B cell (primary cell): ENCODE measurements around the gene CHADL. TPM values are rescaled to one million over a fixed set of nuclear protein-coding genes. Genes with fewer than 3 reads are reported as not detected.

Experiments used
- ATAC-seq: fragments of 200-7000 bp; cut with Tn5 transposase; one replicate; pipeline ENCODE4 v1.10.0; 2021; ENCODE audit warnings: low read depth, mild to moderate bottlenecking, moderate number of reproducible peaks, moderate library complexity
- CTCF ChIA-PET: fragments of 350-600 bp; sonication (Branson Sonifier 250); formaldehyde crosslinking; loops from one replicate; lab custom pipeline; 2021; ENCODE audit warnings: antibody characterized with exemption, inconsistent platforms; lab: Charles Lee
- POLR2A ChIA-PET: fragments of 350-600 bp; sonication (Branson Sonifier 250); formaldehyde crosslinking; loops from one replicate; lab custom pipeline; 2021; ENCODE audit warnings: antibody characterized with exemption; lab: Charles Lee
- DNase-seq: peaks from one replicate; pipeline ENCODE4 v3.0.0; 2013
- H2AFZ ChIP-seq: 2 replicates; pipeline ENCODE4 v1.6.1; 2012; ENCODE audit warnings: mild to moderate bottlenecking, low read depth, low read length; ENCODE audit not compliant: insufficient read depth, poor library complexity, severe bottlenecking
- H3K27ac ChIP-seq, 2 donors: 1 replicate in 1 of 2; 2 replicates in 1 of 2; pipeline ENCODE4 v1.5.1; 2012 to 2013; ENCODE audit warnings: low read length in 2 of 2, mild to moderate bottlenecking in 2 of 2, moderate library complexity in 1 of 2
- H3K27me3 ChIP-seq, 4 experiments: fragments of 200-600 bp in 1 of 4; sonication (generic) in 1 of 4; replicated peaks in 1 of 4; 1 replicate in 2 of 4; 2 replicates in 2 of 4; pipeline versions ENCODE4 v1.6.1 to v1.7.0; 2013 to 2016; ENCODE audit warnings: low read length in 3 of 4, mild to moderate bottlenecking in 2 of 4, mixed read lengths in 1 of 4, moderate library complexity in 1 of 4; ENCODE audit not compliant: insufficient read depth in 4 of 4, control insufficient read depth in 3 of 4; ENCODE audit errors: control extremely low read depth in 1 of 4
- H3K36me3 ChIP-seq, 2 experiments: replicated peaks in 1 of 2; 1 replicate in 1 of 2; 2 replicates in 1 of 2; pipeline versions ENCODE4 v1.6.1 to v1.7.1; 2013; ENCODE audit warnings: low read length in 1 of 2; ENCODE audit not compliant: insufficient read depth in 2 of 2, control insufficient read depth in 1 of 2; ENCODE audit errors: control extremely low read depth in 1 of 2, extremely low read depth in 1 of 2
- H3K4me1 ChIP-seq, 2 donors: fragments of 200-600 bp in 1 of 2; sonication (generic) in 1 of 2; 1 replicate in 1 of 2; 2 replicates in 1 of 2; pipeline versions ENCODE4 v1.5.1 to v1.6.1; 2013 to 2017; ENCODE audit warnings: low read length in 2 of 2; ENCODE audit not compliant: control insufficient read depth in 2 of 2, insufficient read depth in 2 of 2
- H3K4me2 ChIP-seq: replicated peaks from 2 replicates; pipeline ENCODE3; 2012; ENCODE audit warnings: mild to moderate bottlenecking, low read depth, low read length; ENCODE audit not compliant: poor library complexity, severe bottlenecking
- H3K4me3 ChIP-seq, 5 experiments: fragments of 200-600 bp in 1 of 5; sonication (generic) in 1 of 5; 1 replicate in 3 of 5; 2 replicates in 2 of 5; pipeline versions ENCODE4 v1.5.1 to v1.7.0; 2011 to 2016; ENCODE audit warnings: low read length in 4 of 5, mild to moderate bottlenecking in 4 of 5, low read depth in 2 of 5, control low read depth in 1 of 5, moderate library complexity in 1 of 5; ENCODE audit not compliant: insufficient read depth in 1 of 5; ENCODE audit errors: control extremely low read depth in 1 of 5, extremely low read depth in 1 of 5
- H3K79me2 ChIP-seq: fragments of 200-600 bp; sonication (generic); one replicate; pipeline ENCODE4 v1.6.0; 2016; ENCODE audit warnings: low read length; ENCODE audit not compliant: control insufficient read depth, insufficient read depth
- H3K9ac ChIP-seq: fragments of 200-600 bp; sonication (generic); 2 replicates; pipeline ENCODE4 v1.6.1; 2017; ENCODE audit warnings: mild to moderate bottlenecking, low read length, moderate library complexity
- H3K9me3 ChIP-seq, 3 donors: one replicate each; pipeline versions ENCODE4 v1.6.1 to v1.7.1; 2013; ENCODE audit warnings: low read length in 2 of 3; ENCODE audit not compliant: control insufficient read depth in 2 of 3, insufficient read depth in 1 of 3; ENCODE audit errors: control extremely low read depth in 1 of 3
- H4K20me1 ChIP-seq: 2 replicates; pipeline ENCODE4 v1.6.0; 2012; ENCODE audit warnings: mild to moderate bottlenecking, low read length; ENCODE audit not compliant: insufficient read depth, control insufficient read depth, poor library complexity, severe bottlenecking
- H3K27ac Mint-ChIP-seq: one replicate; pipeline ENCODE4 v1.8.0; 2021; ENCODE audit warnings: mixed read lengths
- H3K27me3 Mint-ChIP-seq: one replicate; pipeline ENCODE4 v1.8.0; 2021; ENCODE audit warnings: mixed read lengths
- H3K4me1 Mint-ChIP-seq: one replicate; pipeline ENCODE4 v1.8.0; 2021; ENCODE audit warnings: mixed read lengths
- H3K4me3 Mint-ChIP-seq: one replicate; pipeline ENCODE4 v1.8.0; 2021; ENCODE audit warnings: mixed read lengths
- H3K9me3 Mint-ChIP-seq: one replicate; pipeline ENCODE4 v1.8.0; 2022; ENCODE audit warnings: mixed read lengths; ENCODE audit not compliant: insufficient read depth
- EZH2 ChIP-seq: IDR thresholded peaks from 2 replicates; pipeline ENCODE4 v1.6.1; 2012; ENCODE audit warnings: borderline replicate concordance, low read depth, mild to moderate bottlenecking, moderate library complexity, low read length; ENCODE audit not compliant: insufficient read depth, poor library complexity, severe bottlenecking
- WGBS: methylation state at CpG from one replicate; pipeline ENCODE4 v1.1.5; 2013; ENCODE audit warnings: missing lambda C conversion rate; ENCODE audit not compliant: insufficient coverage; 5-methylcytosine and 5-hydroxymethylcytosine counted together
- intact Hi-C: fragments of 100-400 bp; cut with micrococcal nuclease; formaldehyde crosslinking; loops from one replicate; pipeline ENCODE4 v1.10.0; 2022
- polyA plus RNA-seq: library from polyadenylated mRNA; depleted of rRNA; stranded (reverse); fragments of >200 nt; gene quantifications from 2 replicates; pipeline ENCODE4 v1.2.3, GENCODE V29; 2012
- total RNA-seq, 2 donors: library from RNA; stranded (reverse); fragments of 120-200 nt in 1 of 2; gene quantifications; 1 replicate in 1 of 2; 2 replicates in 1 of 2; pipeline versions ENCODE4 v1.2.3 to v1.2.4, GENCODE V29; 2013 to 2022
- TF ChIP-seq, protein P1 (sequence below): fragments of 200-600 bp; IDR thresholded peaks from one replicate; pipeline ENCODE4 v1.8.0; 2022; ENCODE audit warnings: antibody characterized with exemption, mild to moderate bottlenecking

Gene CHADL
- total and polyA plus RNA-seq, 2 donors (not counting 1 experiment from before 2014, with no cell fraction given): 0.07 to 0.59 TPM

DNA sequence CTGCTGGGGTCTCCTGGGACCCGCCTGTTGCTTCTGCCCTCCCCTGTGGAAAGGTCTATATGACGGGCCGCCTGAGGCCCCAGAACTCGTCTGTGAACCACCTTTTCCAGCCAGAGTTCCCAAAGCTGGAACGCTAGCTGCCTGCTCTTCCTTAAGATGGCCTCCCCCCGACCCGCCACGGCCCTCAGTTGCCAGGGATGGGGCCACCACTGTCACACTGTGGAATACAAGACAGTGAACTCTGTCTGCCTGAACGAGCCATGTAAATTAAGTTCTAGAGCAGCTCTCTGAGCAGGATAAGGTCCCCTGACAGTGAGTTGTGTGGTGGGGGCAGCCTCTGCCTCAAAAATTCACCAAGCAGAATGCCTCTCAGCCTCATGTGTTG lies 10.3 kb downstream of the CHADL start:
- Histone ChIP-seq H3K27ac (no peak overlapping the region), H3K27me3 (no peaks in the 10 kb centered on the region), H3K79me2 (no peaks in the 10 kb centered on the region), H3K9ac (no peak overlapping the region), H3K4me3 (no peak overlapping the region), H2AFZ (no peak overlapping the region), H4K20me1 (no peaks in the 10 kb centered on the region), H3K4me2 (no peak overlapping the region), H3K9me3 (no peaks in the 10 kb centered on the region), H3K4me1 (no peaks in the 10 kb centered on the region), H3K36me3 (peaks cover 0 to 41% of the 10 kb centered on the region in 2 experiments)
- ChIA-PET CTCF (no interaction called here), POLR2A (no interaction called here)
- no peak overlapping the region for H3K4me3 Mint-ChIP-seq
- DNase-seq: no peak
- ATAC-seq: no peak
- no peaks in the 10 kb centered on the region for H3K4me1 Mint-ChIP-seq
- WGBS: 95% methylated on average over 8 of the region's 9 CpGs
- H3K9me3 Mint-ChIP-seq: no peaks in the 10 kb centered on the region
- no peak overlapping the region for H3K27ac Mint-ChIP-seq
- no peak for TF ChIP-seq EZH2
- TF ChIP-seq, protein P1, sequence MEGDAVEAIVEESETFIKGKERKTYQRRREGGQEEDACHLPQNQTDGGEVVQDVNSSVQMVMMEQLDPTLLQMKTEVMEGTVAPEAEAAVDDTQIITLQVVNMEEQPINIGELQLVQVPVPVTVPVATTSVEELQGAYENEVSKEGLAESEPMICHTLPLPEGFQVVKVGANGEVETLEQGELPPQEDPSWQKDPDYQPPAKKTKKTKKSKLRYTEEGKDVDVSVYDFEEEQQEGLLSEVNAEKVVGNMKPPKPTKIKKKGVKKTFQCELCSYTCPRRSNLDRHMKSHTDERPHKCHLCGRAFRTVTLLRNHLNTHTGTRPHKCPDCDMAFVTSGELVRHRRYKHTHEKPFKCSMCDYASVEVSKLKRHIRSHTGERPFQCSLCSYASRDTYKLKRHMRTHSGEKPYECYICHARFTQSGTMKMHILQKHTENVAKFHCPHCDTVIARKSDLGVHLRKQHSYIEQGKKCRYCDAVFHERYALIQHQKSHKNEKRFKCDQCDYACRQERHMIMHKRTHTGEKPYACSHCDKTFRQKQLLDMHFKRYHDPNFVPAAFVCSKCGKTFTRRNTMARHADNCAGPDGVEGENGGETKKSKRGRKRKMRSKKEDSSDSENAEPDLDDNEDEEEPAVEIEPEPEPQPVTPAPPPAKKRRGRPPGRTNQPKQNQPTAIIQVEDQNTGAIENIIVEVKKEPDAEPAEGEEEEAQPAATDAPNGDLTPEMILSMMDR: no peak
- no peaks in the 10 kb centered on the region for H3K27me3 Mint-ChIP-seq
- intact Hi-C loops: no loop called here

DNA sequence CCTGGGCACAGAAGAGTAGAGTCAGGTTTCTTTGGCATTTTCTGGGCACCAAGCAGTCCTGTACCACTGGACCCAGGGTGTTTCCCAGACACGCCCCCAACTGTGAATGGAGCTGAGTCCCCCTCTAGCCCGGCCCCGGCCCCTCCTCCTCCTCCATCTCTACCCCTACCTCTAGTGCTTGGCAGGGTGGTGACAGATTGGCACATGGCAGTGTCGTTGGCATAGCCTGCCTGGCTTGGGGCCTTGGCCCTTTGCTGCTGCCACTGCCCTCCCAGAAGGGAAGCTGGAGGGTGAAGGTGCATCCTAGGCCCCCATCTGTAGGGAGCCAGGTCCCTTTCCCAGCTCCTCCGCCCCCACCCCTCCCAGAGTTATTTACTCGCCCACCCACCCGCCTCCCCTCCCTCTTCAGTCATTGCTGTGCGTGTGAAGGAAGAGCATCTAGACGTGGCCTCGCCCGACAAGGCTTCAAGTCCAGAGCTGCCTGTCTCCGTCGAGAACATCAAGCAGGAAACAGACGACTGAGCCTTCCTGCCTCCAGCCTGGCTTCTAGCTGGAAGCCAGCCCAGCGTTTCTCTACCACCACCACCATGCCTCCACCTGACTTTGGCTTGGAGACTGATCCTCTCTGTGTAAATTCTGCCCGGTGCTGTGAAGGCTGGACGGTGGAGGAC lies 10.9 kb downstream of the CHADL start:
- no peak overlapping the region for H3K27ac ChIP-seq
- no peaks in the 10 kb centered on the region for H3K9me3 Mint-ChIP-seq
- POLR2A ChIA-PET: no interaction called here
- no peak overlapping the region for H3K4me2 ChIP-seq
- no peaks in the 10 kb centered on the region for H3K4me1 Mint-ChIP-seq
- ATAC-seq: no peak
- no peaks in the 10 kb centered on the region for H3K9me3 ChIP-seq
- no peak overlapping the region for H3K27ac Mint-ChIP-seq
- H3K36me3 ChIP-seq: peaks cover 0 to 46% of the 10 kb centered on the region in 2 experiments
- CTCF ChIA-PET: no interaction called here
- no peaks in the 10 kb centered on the region for H4K20me1 ChIP-seq
- no peak for DNase-seq
- H2AFZ ChIP-seq: no peak overlapping the region
- no peak overlapping the region for H3K4me3 Mint-ChIP-seq
- H3K27me3 ChIP-seq: no peaks in the 10 kb centered on the region
- no peaks in the 10 kb centered on the region for H3K27me3 Mint-ChIP-seq
- H3K79me2 ChIP-seq: no peaks in the 10 kb centered on the region
- no peak overlapping the region for H3K9ac ChIP-seq
- 59% methylated on average over 9 of the region's 17 CpGs for WGBS
- H3K4me1 ChIP-seq: no peaks in the 10 kb centered on the region
- intact Hi-C loops: no loop called here
- no peak overlapping the region for H3K4me3 ChIP-seq
- TF ChIP-seq, protein P1: no peak
- TF ChIP-seq EZH2: no peak
